Stimulated activated CD8-positive, alpha-beta memory T cell treated with anti-CD3 and anti-CD28 coated beads, Interleukin-7, amount 100 ng/mL, for 1 hour (primary cell): Measurements from ENCODE around the gene TRIM72.
"Not testable (repeated sequence)": the region's sequence is repeated elsewhere in the genome, so short reads cannot be mapped to it uniquely, and the experiment has no call there.

Source experiments
- DNase-seq, 2 donors: peaks; one replicate each; pipeline ENCODE4 v3.0.0-alpha.2; 2020; ENCODE audit warnings: low read depth in 2 of 2

TRIM72 gene

GRCh38 chr16:31190818-31191444, 23.0 kb upstream of the TRIM72 start:
- DNase-seq = no peak

GRCh38 chr16:31191697-31192428, 22.1 kb upstream of the TRIM72 start:
- DNase-seq = no peak

- no peak for DNase-seq
Measured at GRCh38 chr16:31192856-31193642, 20.9 kb upstream of the TRIM72 start.

GRCh38 chr16:31193874-31194273, 20.0 kb upstream of the TRIM72 start:
- no peak for DNase-seq

GRCh38 chr16:31194898-31195297, 19.0 kb upstream of the TRIM72 start:
- no peak for DNase-seq

GRCh38 chr16:31195861-31196260, 18.1 kb upstream of the TRIM72 start:
- not testable (repeated sequence) for DNase-seq

- DNase-seq = no peak
Measured at GRCh38 chr16:31196324-31197088, 17.4 kb upstream of the TRIM72 start.

- DNase-seq = no peak
Measured at GRCh38 chr16:31198207-31198882, 15.6 kb upstream of the TRIM72 start.

GRCh38 chr16:31199430-31200041, 14.4 kb upstream of the TRIM72 start:
- DNase-seq = no peak

- not testable (repeated sequence) for DNase-seq
Measured at GRCh38 chr16:31200111-31200510, 13.8 kb upstream of the TRIM72 start.

GRCh38 chr16:31200821-31201568, 12.9 kb upstream of the TRIM72 start:
- DNase-seq = no peak

- DNase-seq = no peak
Measured at GRCh38 chr16:31201582-31202413, 12.1 kb upstream of the TRIM72 start.

GRCh38 chr16:31202414-31203375, 11.2 kb upstream of the TRIM72 start, which contains the start of gene PYCARD:
Gene PYCARD (minus strand): TSS chr16:31202760. CDS start chr16:31202690, 70 bp downstream.
- no peak for DNase-seq

- DNase-seq = no peak
Measured at GRCh38 chr16:31204871-31205666, 8.8 kb upstream of the TRIM72 start.

GRCh38 chr16:31206776-31207175, 7.1 kb upstream of the TRIM72 start:
- DNase-seq = no peak

GRCh38 chr16:31213342-31213741, 577 bp upstream of the TRIM72 start:
- DNase-seq = no peak

- DNase-seq = no peak
Measured at GRCh38 chr16:31214708-31215286, 878 bp downstream of the TRIM72 start.
